IMR-90 (cell line): ENCODE data around the gene EHHADH. TPM values are rescaled to one million over a fixed set of nuclear protein-coding genes. Genes with fewer than 3 reads are reported as not detected.

Experiments used
- ATAC-seq: fragments of 200-7000 bp; cut with Tn5 transposase; 2 replicates; pipeline ENCODE4 v1.9.1; 2020; ENCODE audit warnings: low read depth, mild to moderate bottlenecking, moderate library complexity
- BruUV-seq: library from RNA; stranded (reverse); fragments of 400-500 nt; replicated peaks from 2 replicates; lab custom pipeline; 2021; lab: Mats Ljungman, UMichigan
- CTCF ChIA-PET: fragments of 300-600 bp; formaldehyde crosslinking; extraction: SDS; loops from one replicate; lab custom pipeline; 2021; ENCODE audit warnings: antibody characterized with exemption; lab: Yijun Ruan, JAX
- POLR2A ChIA-PET: fragments of 300-600 bp; sonication (Branson Sonifier 250); formaldehyde crosslinking; loops from one replicate; lab custom pipeline; 2022; ENCODE audit warnings: antibody characterized with exemption; ENCODE audit not compliant: unreplicated experiment; lab: Charles Lee
- DNase-seq: peaks from one replicate; pipeline ENCODE4 v3.0.0; 2013
- H2AFZ ChIP-seq: replicated peaks from 2 replicates; pipeline ENCODE3; 2013; ENCODE audit warnings: low read length, mild to moderate bottlenecking; ENCODE audit not compliant: poor library complexity
- H2AK5ac ChIP-seq: 2 replicates; pipeline ENCODE4 v1.6.1; 2013; ENCODE audit warnings: low read depth, low read length, inconsistent platforms
- H2AK9ac ChIP-seq: replicated peaks from 2 replicates; pipeline ENCODE3; 2013; ENCODE audit warnings: mild to moderate bottlenecking, low read depth, low read length, moderate library complexity; ENCODE audit not compliant: poor library complexity
- H2BK120ac ChIP-seq: 2 replicates; pipeline ENCODE4 v1.6.1; 2013; ENCODE audit warnings: low read depth, low read length, inconsistent platforms
- H2BK15ac ChIP-seq: 3 replicates; pipeline ENCODE4 v1.6.1; 2013; ENCODE audit warnings: low read depth, low read length, inconsistent platforms
- H2BK20ac ChIP-seq: 2 replicates; pipeline ENCODE4 v1.6.1; 2013; ENCODE audit warnings: low read depth, mild to moderate bottlenecking, inconsistent platforms, low read length, moderate library complexity
- H2BK5ac ChIP-seq: 2 replicates; pipeline ENCODE4 v1.6.1; 2013; ENCODE audit warnings: mild to moderate bottlenecking, low read depth, low read length, inconsistent platforms; ENCODE audit not compliant: poor library complexity, severe bottlenecking
- H3K14ac ChIP-seq: replicated peaks from 2 replicates; pipeline ENCODE4 v1.6.1; 2013; ENCODE audit warnings: low read depth, low read length, inconsistent platforms
- H3K18ac ChIP-seq: 2 replicates; pipeline ENCODE4 v1.6.1; 2013; ENCODE audit warnings: low read depth, low read length, control low read depth
- H3K23ac ChIP-seq: 2 replicates; pipeline ENCODE4 v1.6.1; 2013; ENCODE audit warnings: low read depth, low read length, inconsistent platforms
- H3K27ac ChIP-seq: 2 replicates; pipeline ENCODE4 v1.5.1; 2013; ENCODE audit warnings: mild to moderate bottlenecking, control low read depth, low read length; ENCODE audit not compliant: insufficient read depth
- H3K27me3 ChIP-seq: 2 replicates; pipeline ENCODE4 v1.6.1; 2013; ENCODE audit warnings: low read length; ENCODE audit not compliant: control insufficient read depth, insufficient read depth
- H3K36me3 ChIP-seq: 2 replicates; pipeline ENCODE4 v1.6.1; 2013; ENCODE audit warnings: low read length, mixed read lengths; ENCODE audit not compliant: control insufficient read depth, insufficient read depth
- H3K4ac ChIP-seq: 2 replicates; pipeline ENCODE4 v1.6.1; 2013; ENCODE audit warnings: low read depth, low read length, inconsistent platforms
- H3K4me1 ChIP-seq: 2 replicates; pipeline ENCODE4 v1.6.1; 2013; ENCODE audit warnings: low read length, mixed read lengths; ENCODE audit not compliant: control insufficient read depth, insufficient read depth
- H3K4me2 ChIP-seq: 2 replicates; pipeline ENCODE4 v1.6.1; 2013; ENCODE audit warnings: low read depth, mild to moderate bottlenecking, control low read depth, low read length, moderate library complexity
- H3K4me3 ChIP-seq: 2 replicates; pipeline ENCODE4 v1.5.1; 2013; ENCODE audit warnings: low read depth, mild to moderate bottlenecking, control low read depth, low read length, moderate library complexity; ENCODE audit not compliant: insufficient read depth
- H3K56ac ChIP-seq: 2 replicates; pipeline ENCODE4 v1.6.1; 2013; ENCODE audit warnings: low read length, inconsistent platforms; ENCODE audit not compliant: insufficient read depth; ENCODE audit errors: extremely low read depth
- H3K79me1 ChIP-seq, 2 experiments: 2 replicates each; pipeline ENCODE4 v1.6.1; 2013; ENCODE audit warnings: low read length in 2 of 2, inconsistent platforms in 1 of 2, low read depth in 1 of 2
- H3K9ac ChIP-seq: 2 replicates; pipeline ENCODE4 v1.6.1; 2013; ENCODE audit warnings: low read depth, low read length, control low read depth
- H3K9me1 ChIP-seq: 2 replicates; pipeline ENCODE4 v1.6.1; 2013; ENCODE audit warnings: low read length, inconsistent platforms; ENCODE audit not compliant: insufficient read depth
- H3K9me3 ChIP-seq: 2 replicates; pipeline ENCODE4 v1.6.1; 2013; ENCODE audit warnings: low read length; ENCODE audit not compliant: control insufficient read depth, insufficient read depth
- H4K20me1 ChIP-seq: 2 replicates; pipeline ENCODE4 v1.6.1; 2013; ENCODE audit warnings: low read length, inconsistent platforms; ENCODE audit not compliant: insufficient read depth
- H4K5ac ChIP-seq: 2 replicates; pipeline ENCODE4 v1.6.1; 2013; ENCODE audit warnings: mild to moderate bottlenecking, low read depth, low read length, control low read depth
- H4K8ac ChIP-seq, 2 experiments: 2 replicates each; pipeline ENCODE4 v1.6.1; 2013; ENCODE audit warnings: low read depth in 2 of 2, low read length in 2 of 2, control low read depth in 1 of 2, inconsistent platforms in 1 of 2
- H4K91ac ChIP-seq: 2 replicates; pipeline ENCODE4 v1.6.1; 2013; ENCODE audit warnings: low read depth, low read length, inconsistent platforms; ENCODE audit not compliant: insufficient read depth
- BHLHE40 ChIP-seq: fragments of 150-350 bp; IDR thresholded peaks from 2 replicates; pipeline ENCODE4 v1.6.1; 2016; ENCODE audit warnings: mild to moderate bottlenecking, low read depth, low read length
- CEBPB ChIP-seq: IDR thresholded peaks from 2 replicates; pipeline ENCODE4 v1.6.1; 2012; ENCODE audit warnings: low read depth, low read length, improper control_type of control experiment
- MXI1 ChIP-seq: IDR thresholded peaks from 2 replicates; pipeline ENCODE4 v1.6.1; 2012; ENCODE audit warnings: low read depth, mild to moderate bottlenecking, low read length, moderate library complexity, borderline replicate concordance
- NFE2L2 ChIP-seq: fragments of 150-350 bp; IDR thresholded peaks from 2 replicates; pipeline ENCODE4 v1.6.1; 2016; ENCODE audit warnings: low read depth, mild to moderate bottlenecking, low read length
- RCOR1 ChIP-seq: IDR thresholded peaks from 2 replicates; pipeline ENCODE4 v1.6.1; 2012; ENCODE audit warnings: mild to moderate bottlenecking, low read length, improper control_type of control experiment; ENCODE audit not compliant: insufficient replicate concordance
- RFX5 ChIP-seq: IDR thresholded peaks from 2 replicates; pipeline ENCODE4 v1.8.0; 2012; ENCODE audit warnings: low read depth, mild to moderate bottlenecking, low read length, moderate library complexity
- USF2 ChIP-seq: fragments of 150-350 bp; IDR thresholded peaks from 2 replicates; pipeline ENCODE4 v1.6.1; 2017; ENCODE audit warnings: mild to moderate bottlenecking, antibody characterized with exemption, low read length, low read depth
- WGBS, 2 experiments: methylation state at CpG; one replicate each; pipeline versions ENCODE4 v1.1.5 to v1.1.7; 2013; ENCODE audit warnings: missing lambda C conversion rate in 2 of 2; ENCODE audit not compliant: insufficient read length in 1 of 2; ENCODE audit errors: extremely low coverage in 2 of 2; 5-methylcytosine and 5-hydroxymethylcytosine counted together
- dilution Hi-C: fragments of 300-500 bp; cut with HindIII; formaldehyde crosslinking; loops from one replicate; pipeline ENCODE4 v1.14.3; 2018; ENCODE audit warnings: low sequenced_read_pairs; ENCODE audit not compliant: unreplicated experiment
- in situ Hi-C: fragments of 300-500 bp; cut with MboI; formaldehyde crosslinking; loops from 3 replicates; pipeline ENCODE4 v1.14.3; 2019; ENCODE audit warnings: low sequenced_read_pairs, inconsistent platforms, mixed read lengths
- intact Hi-C: fragments of 100-400 bp; cut with micrococcal nuclease; formaldehyde crosslinking; loops from 2 replicates; pipeline ENCODE4 v1.10.0; 2022
- polyA plus RNA-seq, 3 experiments: library from polyadenylated mRNA; depleted of rRNA; stranded (reverse); fragments of >200 nt; gene quantifications; 2 replicates each; pipeline ENCODE4 v1.2.3, GENCODE V29; 2012; ENCODE audit warnings: low replicate concordance in 1 of 3
- total RNA-seq: library from RNA; depleted of rRNA; stranded (reverse); fragments of >200 nt; gene quantifications from 2 replicates; pipeline ENCODE4 v1.2.3, GENCODE V29; 2012
- TF ChIP-seq, protein P1 (sequence below): fragments of 150-350 bp; IDR thresholded peaks from 2 replicates; pipeline ENCODE4 v1.6.1; 2016; ENCODE audit warnings: low read depth, mild to moderate bottlenecking, low read length, moderate library complexity, borderline replicate concordance

EHHADH gene
- total and polyA plus RNA-seq, 2 of the 4 experiments (the other 2 are of a cell fraction), result 2.0 to 4.7 TPM

GRCh38 chr3:185152410-185153170 lies 101.3 kb downstream of the EHHADH start, which contains the start of gene C3orf70:
Gene C3orf70 (minus strand): TSS chr3:185153060. CDS start chr3:185152823, 237 bp downstream.
- ChIA-PET CTCF (interaction anchor here (1.0 kb wide), 1 partner anchor 12 kb away, joined by 3 read pairs; no protein-coding TSS in a partner anchor), POLR2A (no interaction called here)
- Histone ChIP-seq H3K27me3 (peaks cover 35% of the 10 kb centered on the region), H3K18ac (no peak within 1 kb of the TSS), H4K20me1 (no peaks in the 10 kb centered on the region), H2BK5ac (peak within 1 kb of the TSS; percentile 53), H3K79me1 (no peaks in the 10 kb centered on the region), H3K36me3 (no peaks in the 10 kb centered on the region), H2AFZ (peak within 1 kb of the TSS; percentile 90), H2BK15ac (no peak within 1 kb of the TSS), H3K4me1 (no peaks in the 10 kb centered on the region; the same call in 1 of the 2 replicates), H2AK9ac (peak within 1 kb of the TSS; percentile 15), H3K56ac (no peak within 1 kb of the TSS), H4K8ac (peak within 1 kb of the TSS; percentile 46 to 65; a peak in 2 of 4 replicates), H2BK120ac (no peak within 1 kb of the TSS), H3K27ac (peak within 1 kb of the TSS; percentile 1; the same call in 1 of the 2 replicates), H3K4me2 (peak within 1 kb of the TSS; percentile 80), H2BK20ac (no peak within 1 kb of the TSS), H3K4me3 (peak within 1 kb of the TSS; percentile 60), H4K91ac (no peak within 1 kb of the TSS), H3K23ac (peak within 1 kb of the TSS; percentile 79), H3K9me3 (no peaks in the 10 kb centered on the region), H2AK5ac (no peak within 1 kb of the TSS), H3K9me1 (peaks cover 5% of the 10 kb centered on the region), H3K4ac (peak within 1 kb of the TSS; percentile 31), H3K14ac (peak within 1 kb of the TSS; percentile 73; the same call in 1 of the 2 replicates), H3K9ac (no peak within 1 kb of the TSS), H4K5ac (no peak within 1 kb of the TSS)
- DNase-seq (peak; percentile 44), ATAC-seq (peak; percentile 82)
- no TSS peak for BruUV-seq
- TF ChIP-seq MXI1 (no peak), USF2 (no peak), BHLHE40 (peak; percentile 77), RCOR1 (no peak), RFX5 (no peak), CEBPB (no peak), NFE2L2 (no peak)
- TF ChIP-seq, protein P1, sequence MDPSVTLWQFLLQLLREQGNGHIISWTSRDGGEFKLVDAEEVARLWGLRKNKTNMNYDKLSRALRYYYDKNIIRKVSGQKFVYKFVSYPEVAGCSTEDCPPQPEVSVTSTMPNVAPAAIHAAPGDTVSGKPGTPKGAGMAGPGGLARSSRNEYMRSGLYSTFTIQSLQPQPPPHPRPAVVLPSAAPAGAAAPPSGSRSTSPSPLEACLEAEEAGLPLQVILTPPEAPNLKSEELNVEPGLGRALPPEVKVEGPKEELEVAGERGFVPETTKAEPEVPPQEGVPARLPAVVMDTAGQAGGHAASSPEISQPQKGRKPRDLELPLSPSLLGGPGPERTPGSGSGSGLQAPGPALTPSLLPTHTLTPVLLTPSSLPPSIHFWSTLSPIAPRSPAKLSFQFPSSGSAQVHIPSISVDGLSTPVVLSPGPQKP, result no peak
- intact Hi-C loops, result no loop called here
- in situ Hi-C loops, result no loop called here
- dilution Hi-C loops, result no loop called here
- WGBS, 2 experiments, result 0% methylated on average over 73 of the region's 113 CpGs; no CpG with 5 or more reads in 1 of the 2 experiments
